Activated naive CD8-positive, alpha-beta T cell treated with anti-CD3 and anti-CD28 coated beads, Interleukin-2, amount 50 U/mL, for 16 hours (primary cell): ENCODE results near the gene ARHGEF25.
A peak's percentile ranks its signal among the peaks of the same experiment; 100 is the strongest.
"Not testable (repeated sequence)": the region's sequence is repeated elsewhere in the genome, so short reads cannot be mapped to it uniquely, and the experiment has no call there.

Experiments used
- DNase-seq: peaks from one replicate; pipeline ENCODE4 v3.0.0-alpha.2; 2020; ENCODE audit warnings: low read depth, low spot score

ARHGEF25 gene

GRCh38 chr12:57585156-57585555, 26.1 kb upstream of the ARHGEF25 start:
- DNase-seq: no peak

- DNase-seq: no peak
Measured at GRCh38 chr12:57586128-57586527, 25.1 kb upstream of the ARHGEF25 start.

DNA sequence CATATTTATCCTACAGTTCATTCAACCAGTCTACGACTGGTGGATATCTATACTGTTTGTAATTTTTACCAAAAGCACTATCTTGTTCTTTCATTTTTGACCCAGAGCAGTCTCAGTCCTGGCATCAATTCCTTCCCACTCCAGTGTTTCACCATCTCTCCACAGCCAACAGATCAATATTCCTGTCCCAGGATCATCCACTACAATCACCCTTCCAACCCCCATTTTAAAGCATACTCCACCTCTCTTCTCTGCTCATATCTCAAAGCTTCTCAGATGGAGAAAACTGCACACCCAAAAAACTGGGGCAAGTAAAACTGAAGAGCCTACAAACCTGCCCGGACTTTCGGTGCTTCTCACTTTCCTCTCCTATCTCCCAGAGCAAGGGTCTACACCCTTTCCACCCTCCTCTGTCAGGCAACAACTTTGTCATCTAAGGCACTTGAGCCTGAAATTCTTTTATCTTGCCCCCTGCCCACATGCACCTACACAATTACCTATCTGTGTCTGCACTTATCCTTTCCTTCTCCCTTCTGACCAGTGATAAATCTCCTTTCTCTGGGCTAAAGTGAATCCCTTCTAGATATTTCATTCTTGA, 24.3 kb upstream of the ARHGEF25 start:
- DNase-seq: no peak

GRCh38 chr12:57588951-57589610, 22.2 kb upstream of the ARHGEF25 start:
- not testable (repeated sequence) for DNase-seq

- no peak for DNase-seq
Measured at GRCh38 chr12:57590479-57590863, 20.8 kb upstream of the ARHGEF25 start.

GRCh38 chr12:57590864-57591781, 20.1 kb upstream of the ARHGEF25 start, which contains the start of gene PIP4K2C:
TSS of gene PIP4K2C (plus strand) at chr12:57591192. CDS start at chr12:57591290, 98 bp downstream.
- DNase-seq: peak; percentile 44

- DNase-seq: no peak
Measured at GRCh38 chr12:57591782-57592325, 19.4 kb upstream of the ARHGEF25 start.

GRCh38 chr12:57592551-57593165, 18.6 kb upstream of the ARHGEF25 start:
- no peak for DNase-seq

GRCh38 chr12:57593187-57593586, 18.0 kb upstream of the ARHGEF25 start:
- no peak for DNase-seq

- no peak for DNase-seq
Measured at GRCh38 chr12:57600395-57600794, 10.8 kb upstream of the ARHGEF25 start.

DNA sequence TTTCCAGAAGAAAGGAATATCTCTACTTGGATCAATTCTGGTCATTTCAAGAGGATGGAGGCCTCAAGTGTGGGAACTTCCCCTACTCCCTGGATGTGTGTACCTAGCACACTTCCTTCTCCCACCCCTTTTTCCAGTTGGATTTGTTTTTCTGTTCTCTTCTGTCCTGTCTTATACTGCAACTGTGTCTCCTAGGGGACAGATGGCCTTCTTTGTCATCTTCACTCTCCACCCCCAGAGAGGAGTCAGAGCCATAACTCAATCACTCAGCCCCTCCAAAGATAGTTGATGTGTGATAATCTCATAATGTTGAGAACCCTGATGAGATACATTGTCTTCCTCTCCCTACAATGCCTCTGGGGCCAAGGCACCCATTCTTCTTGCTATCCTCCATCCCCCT, 8.7 kb upstream of the ARHGEF25 start:
- DNase-seq: no peak

- no peak for DNase-seq
Measured at GRCh38 chr12:57603324-57603723, 7.9 kb upstream of the ARHGEF25 start.

- DNase-seq: no peak
Measured at GRCh38 chr12:57603815-57604453, 7.3 kb upstream of the ARHGEF25 start.

GRCh38 chr12:57604454-57604991, 6.7 kb upstream of the ARHGEF25 start, which contains the start of gene DTX3:
TSS of gene DTX3 (plus strand) at chr12:57604824. CDS start at chr12:57606518, 1,694 bp downstream.
- DNase-seq: no peak

DNA sequence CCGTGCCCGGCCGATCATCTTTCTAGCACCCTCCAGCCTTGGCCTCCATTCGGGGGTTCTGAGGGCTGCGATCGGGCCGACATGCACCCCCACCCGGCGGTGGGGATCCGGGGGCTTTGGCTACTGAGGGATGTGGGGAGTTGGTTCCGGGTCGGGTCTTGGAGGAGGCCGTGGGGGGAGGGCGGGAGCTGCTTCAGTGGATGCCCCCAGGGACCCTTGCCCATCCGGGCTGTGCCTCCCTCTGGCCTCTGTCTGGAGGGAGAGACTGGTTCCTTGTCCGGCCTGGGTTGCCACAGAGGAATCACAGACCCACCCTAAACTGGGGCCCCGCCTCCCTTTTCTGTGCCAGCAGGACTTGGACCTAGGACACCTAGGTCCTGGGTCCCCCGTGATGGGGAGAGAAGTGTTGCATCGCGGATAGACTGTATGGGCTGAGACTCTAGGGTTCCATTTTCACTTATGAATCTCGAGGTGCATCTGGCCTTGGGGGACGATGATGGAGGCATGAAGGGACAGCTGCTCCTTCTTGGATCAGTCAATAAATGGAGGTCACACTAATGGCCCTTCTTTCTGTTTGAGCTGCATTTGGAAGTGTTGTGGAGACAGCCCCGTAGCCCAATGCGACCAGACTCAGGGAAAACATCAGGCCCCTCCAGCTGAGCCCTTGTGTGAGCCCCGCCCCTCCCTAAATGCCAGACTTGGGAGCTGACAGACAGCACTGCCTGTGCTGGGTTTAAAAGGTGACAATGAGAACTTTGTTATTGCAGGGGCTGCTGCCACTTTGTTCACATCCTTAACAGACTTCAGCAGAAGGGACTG, 6.0 kb upstream of the ARHGEF25 start:
- DNase-seq: no peak

GRCh38 chr12:57605811-57606311, 5.4 kb upstream of the ARHGEF25 start:
- no peak for DNase-seq

DNA sequence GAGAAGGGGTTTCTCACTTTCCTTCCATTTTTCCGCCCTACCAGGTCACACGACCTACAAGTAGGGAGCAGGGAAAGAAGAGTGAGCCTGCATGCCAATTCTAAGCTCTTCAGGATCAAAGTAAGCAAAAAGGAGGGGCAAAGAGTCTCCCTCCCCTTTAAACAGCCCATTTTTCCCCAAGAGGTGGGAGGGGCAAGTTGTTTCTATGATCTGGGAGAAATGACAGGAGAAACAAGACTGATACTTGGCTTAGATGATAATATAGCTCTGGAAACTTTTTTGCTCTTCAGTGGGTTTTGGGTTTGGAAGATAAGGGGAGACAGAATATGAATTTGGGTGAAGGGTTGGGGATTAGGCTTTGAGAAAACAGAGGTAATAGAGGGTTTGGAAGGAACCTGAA, 4.8 kb upstream of the ARHGEF25 start:
- DNase-seq: no peak

- no peak for DNase-seq
Measured at GRCh38 chr12:57606821-57607220, 4.4 kb upstream of the ARHGEF25 start.

GRCh38 chr12:57607958-57608663, 3.1 kb upstream of the ARHGEF25 start:
- DNase-seq: no peak
